Activated T-helper 2 cell treated with anti-CD3 and anti-CD28 coated beads, Interferon-gamma antibody, Interleukin-2, Interleukin-4, amounts not matched to agents 10 μg/mL and 5 μg/mL and 100 μg/mL, durations not matched to agents 14 hours and 24 hours and 36 hours (primary cell): ENCODE results near the gene PDCD11. TPM values are rescaled to one million over a fixed set of nuclear protein-coding genes. Genes with fewer than 3 reads are reported as not detected.
"Not testable (repeated sequence)": the region's sequence is repeated elsewhere in the genome, so short reads cannot be mapped to it uniquely, and the experiment has no call there.

Experiments
- DNase-seq: peaks from one replicate; pipeline ENCODE4 v3.0.0; 2021; ENCODE audit warnings: low spot score
- H3K27ac Mint-ChIP-seq: one replicate; pipeline ENCODE4 v1.8.0; 2021; ENCODE audit warnings: mixed read lengths
- H3K27me3 Mint-ChIP-seq: one replicate; pipeline ENCODE4 v1.8.0; 2021; ENCODE audit warnings: low read depth, mixed read lengths
- H3K36me3 Mint-ChIP-seq: one replicate; pipeline ENCODE4 v1.8.0; 2021; ENCODE audit warnings: low read depth, mixed read lengths
- H3K4me1 Mint-ChIP-seq: one replicate; pipeline ENCODE4 v1.8.0; 2021; ENCODE audit warnings: low read depth, mixed read lengths
- H3K4me3 Mint-ChIP-seq: one replicate; pipeline ENCODE4 v1.8.0; 2021; ENCODE audit warnings: low read depth, mild to moderate bottlenecking, moderate library complexity, mixed read lengths
- H3K9me3 Mint-ChIP-seq: one replicate; pipeline ENCODE4 v1.8.0; 2021; ENCODE audit warnings: mixed read lengths
- intact Hi-C: fragments of 100-400 bp; cut with micrococcal nuclease; formaldehyde crosslinking; loops from one replicate; pipeline ENCODE4 v1.15.1; 2023
- total RNA-seq: library from RNA; stranded (reverse); gene quantifications from 2 replicates; pipeline ENCODE4 v1.2.3, GENCODE V29; 2022

The PDCD11 gene, protein sequence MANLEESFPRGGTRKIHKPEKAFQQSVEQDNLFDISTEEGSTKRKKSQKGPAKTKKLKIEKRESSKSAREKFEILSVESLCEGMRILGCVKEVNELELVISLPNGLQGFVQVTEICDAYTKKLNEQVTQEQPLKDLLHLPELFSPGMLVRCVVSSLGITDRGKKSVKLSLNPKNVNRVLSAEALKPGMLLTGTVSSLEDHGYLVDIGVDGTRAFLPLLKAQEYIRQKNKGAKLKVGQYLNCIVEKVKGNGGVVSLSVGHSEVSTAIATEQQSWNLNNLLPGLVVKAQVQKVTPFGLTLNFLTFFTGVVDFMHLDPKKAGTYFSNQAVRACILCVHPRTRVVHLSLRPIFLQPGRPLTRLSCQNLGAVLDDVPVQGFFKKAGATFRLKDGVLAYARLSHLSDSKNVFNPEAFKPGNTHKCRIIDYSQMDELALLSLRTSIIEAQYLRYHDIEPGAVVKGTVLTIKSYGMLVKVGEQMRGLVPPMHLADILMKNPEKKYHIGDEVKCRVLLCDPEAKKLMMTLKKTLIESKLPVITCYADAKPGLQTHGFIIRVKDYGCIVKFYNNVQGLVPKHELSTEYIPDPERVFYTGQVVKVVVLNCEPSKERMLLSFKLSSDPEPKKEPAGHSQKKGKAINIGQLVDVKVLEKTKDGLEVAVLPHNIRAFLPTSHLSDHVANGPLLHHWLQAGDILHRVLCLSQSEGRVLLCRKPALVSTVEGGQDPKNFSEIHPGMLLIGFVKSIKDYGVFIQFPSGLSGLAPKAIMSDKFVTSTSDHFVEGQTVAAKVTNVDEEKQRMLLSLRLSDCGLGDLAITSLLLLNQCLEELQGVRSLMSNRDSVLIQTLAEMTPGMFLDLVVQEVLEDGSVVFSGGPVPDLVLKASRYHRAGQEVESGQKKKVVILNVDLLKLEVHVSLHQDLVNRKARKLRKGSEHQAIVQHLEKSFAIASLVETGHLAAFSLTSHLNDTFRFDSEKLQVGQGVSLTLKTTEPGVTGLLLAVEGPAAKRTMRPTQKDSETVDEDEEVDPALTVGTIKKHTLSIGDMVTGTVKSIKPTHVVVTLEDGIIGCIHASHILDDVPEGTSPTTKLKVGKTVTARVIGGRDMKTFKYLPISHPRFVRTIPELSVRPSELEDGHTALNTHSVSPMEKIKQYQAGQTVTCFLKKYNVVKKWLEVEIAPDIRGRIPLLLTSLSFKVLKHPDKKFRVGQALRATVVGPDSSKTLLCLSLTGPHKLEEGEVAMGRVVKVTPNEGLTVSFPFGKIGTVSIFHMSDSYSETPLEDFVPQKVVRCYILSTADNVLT (N-terminal part only)
- total RNA-seq = 79.4 and 81.6 TPM in 2 replicates

DNA sequence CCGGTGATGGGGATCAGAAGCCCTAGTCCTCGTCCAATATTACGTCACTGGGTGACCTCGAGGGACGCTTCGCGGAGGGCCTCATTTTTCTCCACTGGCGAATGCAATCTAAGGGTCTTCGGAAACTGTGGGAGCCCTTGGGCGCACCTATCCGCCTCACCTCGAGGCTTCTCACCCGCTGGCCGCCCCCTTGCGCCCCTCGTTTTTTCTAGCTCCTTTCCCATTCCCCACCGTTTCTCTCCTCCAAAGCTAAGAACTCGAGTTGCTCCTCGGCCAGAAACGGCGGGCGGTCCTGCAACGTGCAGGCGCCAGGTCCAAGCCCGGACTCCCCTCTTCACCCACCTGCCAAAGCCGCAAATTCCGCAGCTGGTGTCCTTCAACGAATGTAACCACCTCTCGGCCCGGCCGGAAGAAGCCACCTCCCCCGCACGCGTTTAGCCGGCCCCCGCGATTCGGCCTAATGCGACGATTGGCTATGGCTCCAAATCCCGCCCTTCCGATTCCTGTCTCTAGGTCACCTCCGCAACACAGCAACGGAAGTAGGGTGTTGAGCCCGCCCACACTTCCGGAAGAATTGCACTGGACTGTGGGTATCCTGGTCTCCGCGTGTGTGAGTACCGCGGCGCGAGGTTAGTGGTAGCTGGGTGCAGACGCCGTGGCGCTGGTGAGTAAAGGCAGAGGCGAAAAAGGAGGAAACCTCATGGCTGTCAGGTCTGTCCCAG is at the start of gene PDCD11, which contains the start of gene ATP5MK:
Gene PDCD11 (plus strand): TSS at position 560 of the 722 bp plus-strand sequence. CDS start 1,801 bp downstream, outside the sequence.
Gene ATP5MK (minus strand): TSS at position 409 of the 722 bp plus-strand sequence. CDS start 4,018 bp downstream, outside the sequence.
- peaks cover 48% of the 10 kb centered on the region for H3K4me1 Mint-ChIP-seq
- H3K9me3 Mint-ChIP-seq = no peaks in the 10 kb centered on the region
- H3K27ac Mint-ChIP-seq = peak within 1 kb of the TSS; percentile 94
- intact Hi-C loops = loop anchor here (1.0 kb wide), 1 partner anchor 28 kb away; no protein-coding TSS in a partner anchor
- H3K27me3 Mint-ChIP-seq = no peaks in the 10 kb centered on the region
- DNase-seq = peak; percentile 95
- peak within 1 kb of the TSS; percentile 92 for H3K4me3 Mint-ChIP-seq
- peaks cover 69% of the 10 kb centered on the region for H3K36me3 Mint-ChIP-seq

DNA sequence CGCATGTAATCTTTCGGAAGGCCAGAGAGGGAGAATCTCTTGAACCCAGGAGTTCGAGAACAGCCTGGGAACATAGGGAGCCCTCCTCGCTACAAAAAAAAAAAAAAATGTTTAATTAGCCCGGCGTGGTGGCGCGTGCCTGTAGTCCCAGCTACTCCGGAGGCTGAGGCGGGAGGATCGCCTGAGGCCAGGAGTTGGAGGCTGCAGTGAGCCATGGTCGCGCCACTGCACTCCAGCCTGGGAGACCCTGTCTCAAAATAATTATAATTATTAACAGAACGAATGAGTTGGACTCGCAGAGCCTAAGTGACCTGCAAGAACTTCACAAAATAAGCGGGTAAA is 46.3 kb upstream of the PDCD11 start:
- Mint-ChIP-seq H3K36me3 (peaks cover 16% of the 10 kb centered on the region), H3K4me1 (peaks cover 6% of the 10 kb centered on the region), H3K4me3 (peak overlapping the region; percentile 96), H3K27me3 (no peaks in the 10 kb centered on the region), H3K27ac (peak overlapping the region; percentile 60), H3K9me3 (no peaks in the 10 kb centered on the region)
- DNase-seq = no peak
- intact Hi-C loops = no loop called here

- Mint-ChIP-seq H3K27me3 (no peaks in the 10 kb centered on the region), H3K9me3 (no peaks in the 10 kb centered on the region), H3K36me3 (peaks cover 12% of the 10 kb centered on the region), H3K27ac (peak within 1 kb of the TSS; percentile 92), H3K4me3 (peak within 1 kb of the TSS; percentile 96), H3K4me1 (peaks cover 6% of the 10 kb centered on the region)
- intact Hi-C loops = loop anchor here (1.0 kb wide), 1 partner anchor 18 kb away; no protein-coding TSS in a partner anchor
- peak; percentile 70 for DNase-seq
Observed at GRCh38 chr10:103350517-103351260, 45.7 kb upstream of the PDCD11 start, which contains the start of gene PCGF6. Gene PCGF6, minus strand, starts transcription at chr10:103351140. Its CDS starts 74 bp downstream, at chr10:103351066.

- Mint-ChIP-seq H3K27me3 (no peaks in the 10 kb centered on the region), H3K4me3 (no peak overlapping the region), H3K9me3 (no peaks in the 10 kb centered on the region), H3K4me1 (peaks cover 6% of the 10 kb centered on the region), H3K27ac (no peak overlapping the region), H3K36me3 (peaks cover 5% of the 10 kb centered on the region)
- no peak for DNase-seq
- intact Hi-C loops = no loop called here
Observed at GRCh38 chr10:103353281-103353680, 43.1 kb upstream of the PDCD11 start.

- H3K4me1 Mint-ChIP-seq, H3K9me3 Mint-ChIP-seq, H3K36me3 Mint-ChIP-seq, H3K4me3 Mint-ChIP-seq, DNase-seq, intact Hi-C loops, H3K27me3 Mint-ChIP-seq, H3K27ac Mint-ChIP-seq: not testable (repeated sequence)
Observed at GRCh38 chr10:103354567-103354966, 41.9 kb upstream of the PDCD11 start.

GRCh38 chr10:103355906-103356599 is 40.4 kb upstream of the PDCD11 start:
- Mint-ChIP-seq H3K27ac (no peak overlapping the region), H3K36me3 (no peaks in the 10 kb centered on the region), H3K4me3 (no peak overlapping the region), H3K27me3 (no peaks in the 10 kb centered on the region), H3K4me1 (peaks cover 1% of the 10 kb centered on the region), H3K9me3 (no peaks in the 10 kb centered on the region)
- no peak for DNase-seq
- intact Hi-C loops = no loop called here

DNA sequence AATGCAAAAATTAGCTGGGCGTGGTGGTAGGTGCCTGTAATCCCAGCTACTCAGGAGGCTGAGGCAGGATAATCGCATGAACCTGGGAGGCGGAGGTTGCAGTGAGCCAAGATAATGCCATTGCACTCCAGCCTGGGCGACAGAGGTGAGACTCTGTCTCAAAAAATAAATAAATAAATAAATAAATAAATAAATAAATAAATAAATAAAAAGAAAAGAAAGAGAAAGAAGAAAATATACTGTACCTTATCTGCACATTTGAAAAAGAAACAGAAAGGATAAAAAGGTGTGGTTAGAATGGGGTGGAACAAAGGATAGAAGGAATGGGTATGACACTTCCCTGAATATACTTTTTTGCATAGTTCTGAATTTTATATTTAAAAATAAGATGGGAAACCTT is 36.9 kb upstream of the PDCD11 start:
- H3K4me3 Mint-ChIP-seq, H3K9me3 Mint-ChIP-seq, H3K27ac Mint-ChIP-seq, H3K4me1 Mint-ChIP-seq, DNase-seq, intact Hi-C loops, H3K36me3 Mint-ChIP-seq, H3K27me3 Mint-ChIP-seq: not testable (repeated sequence)

- H3K4me3 Mint-ChIP-seq, H3K36me3 Mint-ChIP-seq, DNase-seq, H3K4me1 Mint-ChIP-seq, intact Hi-C loops, H3K27me3 Mint-ChIP-seq, H3K9me3 Mint-ChIP-seq, H3K27ac Mint-ChIP-seq: not testable (repeated sequence)
Observed at GRCh38 chr10:103360791-103361190, 35.6 kb upstream of the PDCD11 start.

GRCh38 chr10:103367379-103367781 is 29.0 kb upstream of the PDCD11 start:
- no peaks in the 10 kb centered on the region for H3K9me3 Mint-ChIP-seq
- no peak for DNase-seq
- peaks cover 5% of the 10 kb centered on the region for H3K36me3 Mint-ChIP-seq
- H3K27me3 Mint-ChIP-seq = no peaks in the 10 kb centered on the region
- H3K4me3 Mint-ChIP-seq = peak overlapping the region; percentile 88
- intact Hi-C loops = no loop called here
- peaks cover 8% of the 10 kb centered on the region for H3K4me1 Mint-ChIP-seq
- H3K27ac Mint-ChIP-seq = peak overlapping the region; percentile 88

DNA sequence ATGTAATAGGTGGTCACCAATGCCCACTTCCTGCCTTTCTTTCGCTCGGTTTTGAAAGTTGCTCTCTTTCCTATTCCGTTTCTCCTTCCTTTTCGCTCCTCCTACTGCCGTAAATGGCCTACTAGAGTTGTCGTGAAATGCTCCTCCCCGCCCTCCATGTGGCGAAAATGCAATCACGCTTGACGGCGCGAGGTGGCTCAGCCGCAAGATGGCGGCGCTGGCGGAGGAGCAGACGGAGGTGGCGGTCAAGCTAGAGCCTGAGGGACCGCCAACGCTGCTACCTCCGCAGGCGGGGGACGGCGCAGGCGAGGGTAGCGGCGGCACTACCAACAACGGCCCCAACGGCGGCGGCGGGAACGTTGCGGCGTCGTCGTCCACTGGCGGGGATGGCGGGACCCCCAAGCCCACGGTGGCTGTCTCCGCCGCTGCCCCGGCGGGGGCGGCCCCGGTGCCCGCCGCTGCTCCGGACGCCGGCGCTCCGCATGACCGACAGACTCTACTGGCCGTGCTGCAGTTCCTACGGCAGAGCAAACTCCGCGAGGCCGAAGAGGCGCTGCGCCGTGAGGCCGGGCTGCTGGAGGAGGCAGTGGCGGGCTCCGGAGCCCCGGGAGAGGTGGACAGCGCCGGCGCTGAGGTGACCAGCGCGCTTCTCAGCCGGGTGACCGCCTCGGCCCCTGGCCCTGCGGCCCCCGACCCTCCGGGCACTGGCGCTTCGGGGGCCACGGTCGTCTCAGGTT is 28.5 kb upstream of the PDCD11 start, which contains the start of gene TAF5:
Gene TAF5 (plus strand): TSS at position 195 of the 737 bp plus-strand sequence. CDS start 14 bp downstream, at position 209.
- Mint-ChIP-seq H3K27ac (peak within 1 kb of the TSS; percentile 92), H3K27me3 (no peaks in the 10 kb centered on the region), H3K9me3 (no peaks in the 10 kb centered on the region), H3K4me3 (peak within 1 kb of the TSS; percentile 90), H3K36me3 (peaks cover 5% of the 10 kb centered on the region), H3K4me1 (peaks cover 8% of the 10 kb centered on the region)
- intact Hi-C loops = loop anchor here (1.0 kb wide), 3 partner anchors 17 to 450 kb away; partner anchors contain the start of genes ATP5MK, CNNM2, PCGF6 and PDCD11
- peak; percentile 90 for DNase-seq
